Cardiac fibroblast (primary cell): ENCODE data around the gene CRYGN.
A peak's percentile ranks its signal among the peaks of the same experiment; 100 is the strongest.

Experiments used
- DNase-seq, 2 donors: peaks; one replicate each; pipeline versions ENCODE4 v3.0.0 to v3.0.0-alpha.2; 2010; ENCODE audit warnings: low read depth in 2 of 2
- H3K4me3 ChIP-seq, 2 donors: replicated peaks in 1 of 2; 1 replicate in 1 of 2; 2 replicates in 1 of 2; pipeline ENCODE4 v1.5.1; 2011; ENCODE audit warnings: low read depth in 2 of 2, low read length in 2 of 2, mild to moderate bottlenecking in 2 of 2, moderate library complexity in 1 of 2
- TF ChIP-seq, protein P1 (sequence below): IDR thresholded peaks from one replicate; pipeline ENCODE4 v1.5.1; 2011; ENCODE audit warnings: low read depth, mild to moderate bottlenecking, low read length, inconsistent platforms

The CRYGN gene, protein sequence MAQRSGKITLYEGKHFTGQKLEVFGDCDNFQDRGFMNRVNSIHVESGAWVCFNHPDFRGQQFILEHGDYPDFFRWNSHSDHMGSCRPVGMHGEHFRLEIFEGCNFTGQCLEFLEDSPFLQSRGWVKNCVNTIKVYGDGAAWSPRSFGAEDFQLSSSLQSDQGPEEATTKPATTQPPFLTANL

DNA sequence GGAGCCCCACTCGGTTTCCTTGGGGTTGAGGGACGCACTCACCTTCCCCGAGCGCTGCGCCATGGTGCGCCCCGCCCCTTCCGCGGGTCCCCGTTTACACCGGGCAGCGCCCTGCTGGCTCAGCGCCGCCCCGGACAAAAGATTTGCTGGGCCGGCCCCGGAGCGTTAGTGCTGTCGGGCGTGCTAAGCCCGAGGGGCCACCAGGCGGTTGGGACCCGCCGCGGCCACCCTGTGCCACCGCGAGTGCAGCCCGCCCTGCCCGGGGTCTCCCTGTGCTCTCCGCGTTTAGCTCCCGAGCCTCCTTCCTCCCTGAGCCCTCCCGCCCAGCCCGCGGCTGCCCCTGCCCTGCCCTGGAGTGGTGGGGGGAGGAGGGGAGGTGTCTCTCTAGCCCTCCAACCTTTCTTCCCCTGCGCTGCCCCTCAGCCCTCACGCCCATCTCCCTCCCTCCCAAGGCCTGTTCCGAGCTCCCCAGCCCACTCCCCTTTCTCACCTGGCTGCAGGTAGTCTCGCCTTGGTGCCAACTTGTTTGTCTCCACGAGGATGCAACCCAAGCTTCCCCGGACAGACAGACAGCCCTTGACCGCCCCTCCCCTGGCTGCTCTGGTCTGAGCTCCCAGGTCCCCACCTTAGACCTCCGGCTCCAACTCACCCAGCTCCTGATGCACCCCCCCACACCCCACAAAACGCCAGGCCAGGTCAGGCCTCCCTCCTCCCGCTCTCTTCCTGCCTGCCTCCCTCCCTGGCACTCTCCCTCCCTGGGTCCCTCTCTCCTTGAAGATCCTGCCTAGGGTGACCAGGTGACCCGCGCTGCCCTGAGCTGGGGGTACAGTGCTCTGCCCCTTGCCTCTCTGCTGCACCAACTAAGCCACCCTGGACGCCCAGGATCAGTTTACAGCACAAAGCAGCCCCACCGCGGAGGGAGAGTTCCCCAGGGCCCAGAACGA lies at the start of gene CRYGN:
Gene CRYGN (minus strand): TSS at position 287 of the 944 bp plus-strand sequence. CDS start 224 bp downstream, at position 63.
- no peak for DNase-seq
- H3K4me3 ChIP-seq: peak within 1 kb of the TSS in 1 of 2 donors; percentile 23
- TF ChIP-seq, protein P1, sequence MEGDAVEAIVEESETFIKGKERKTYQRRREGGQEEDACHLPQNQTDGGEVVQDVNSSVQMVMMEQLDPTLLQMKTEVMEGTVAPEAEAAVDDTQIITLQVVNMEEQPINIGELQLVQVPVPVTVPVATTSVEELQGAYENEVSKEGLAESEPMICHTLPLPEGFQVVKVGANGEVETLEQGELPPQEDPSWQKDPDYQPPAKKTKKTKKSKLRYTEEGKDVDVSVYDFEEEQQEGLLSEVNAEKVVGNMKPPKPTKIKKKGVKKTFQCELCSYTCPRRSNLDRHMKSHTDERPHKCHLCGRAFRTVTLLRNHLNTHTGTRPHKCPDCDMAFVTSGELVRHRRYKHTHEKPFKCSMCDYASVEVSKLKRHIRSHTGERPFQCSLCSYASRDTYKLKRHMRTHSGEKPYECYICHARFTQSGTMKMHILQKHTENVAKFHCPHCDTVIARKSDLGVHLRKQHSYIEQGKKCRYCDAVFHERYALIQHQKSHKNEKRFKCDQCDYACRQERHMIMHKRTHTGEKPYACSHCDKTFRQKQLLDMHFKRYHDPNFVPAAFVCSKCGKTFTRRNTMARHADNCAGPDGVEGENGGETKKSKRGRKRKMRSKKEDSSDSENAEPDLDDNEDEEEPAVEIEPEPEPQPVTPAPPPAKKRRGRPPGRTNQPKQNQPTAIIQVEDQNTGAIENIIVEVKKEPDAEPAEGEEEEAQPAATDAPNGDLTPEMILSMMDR: no peak

- TF ChIP-seq, protein P1: no peak
- H3K4me3 ChIP-seq: no peak overlapping the region
- DNase-seq: no peak
These were observed 49.6 kb upstream of the CRYGN start for GRCh38 chr7:151489498-151489897.

- H3K4me3 ChIP-seq: no peak overlapping the region
- no peak for DNase-seq
- TF ChIP-seq, protein P1: no peak
These were observed 48.2 kb upstream of the CRYGN start for GRCh38 chr7:151488096-151488495.

DNA sequence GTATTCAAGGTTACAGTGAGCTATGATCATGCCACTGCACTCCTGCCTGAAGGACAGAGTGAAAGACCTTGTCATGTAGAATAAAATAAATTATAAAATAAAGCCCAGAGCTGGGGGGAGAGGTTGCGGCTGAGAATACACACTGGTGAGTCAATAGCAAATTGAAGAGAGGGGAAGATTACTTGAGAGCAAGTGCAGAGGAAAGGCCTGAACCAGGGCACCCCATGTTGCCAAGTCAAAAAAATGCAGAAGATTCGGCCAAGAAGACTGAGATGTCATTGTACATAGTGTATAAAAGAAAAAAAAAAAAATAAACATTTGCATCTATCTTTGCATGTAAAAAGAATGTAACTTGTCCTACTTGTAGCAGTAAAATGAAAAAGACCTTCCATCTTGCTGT lies 47.3 kb upstream of the CRYGN start:
- H3K4me3 ChIP-seq: no peak overlapping the region
- TF ChIP-seq, protein P1: no peak
- DNase-seq: no peak

- TF ChIP-seq, protein P1: no peak
- no peak for DNase-seq
- no peak overlapping the region for H3K4me3 ChIP-seq
These were observed 46.1 kb upstream of the CRYGN start for GRCh38 chr7:151486074-151486473.

- TF ChIP-seq, protein P1: no peak
- H3K4me3 ChIP-seq: no peak overlapping the region
- peak; percentile 70 to 87 for DNase-seq
These were observed 45.2 kb upstream of the CRYGN start for GRCh38 chr7:151484971-151485707.
